ENCODE measurements around the gene HOXB3. TPM values are rescaled to one million over a fixed set of nuclear protein-coding genes. Genes with fewer than 3 reads are reported as not detected.

Gene HOXB3
- total and polyA plus RNA-seq, 10 donors, result 3.6 to 23.1 (median 8.8) TPM

GRCh38 chr17:48636177-48637018, 46.4 kb upstream of the HOXB3 start:
- no peaks in the 10 kb centered on the region for H3K9me3 ChIP-seq
- H3K27me3 ChIP-seq (replicated peaks in 1 of 7), result peaks cover 20 to 100% (median 97%) of the 10 kb centered on the region in 7 donors
- H3K27ac ChIP-seq, result no peak overlapping the region
- peak; percentile 84 for DNase-seq
- no peaks in the 10 kb centered on the region for H3K36me3 ChIP-seq
- H3K4me3 ChIP-seq, result peak overlapping the region in 1 of 8 donors; percentile 13
- H3K4me1 ChIP-seq, result peaks cover 3 to 25% (median 7%) of the 10 kb centered on the region in 6 donors
- WGBS, 5 donors, result 4 to 11% (median 7%) methylated on average over 28 to 39 of the region's 39 CpGs
- TF ChIP-seq POLR2A (IDR thresholded peaks at IDR 0.05) (no peak), POLR2AphosphoS5 (IDR thresholded peaks at IDR 0.05) (peak in 1 of 3 donors; percentile 24), CTCF (IDR thresholded peaks at IDR 0.05 in 8 of 11, conservative IDR thresholded peaks at IDR 0.05 in 3 of 11) (peak in 5 of 11 experiments; percentile 50 to 65 (median 53))
- intact Hi-C loops (cut with DNase I; ENCODE audit: low total_unique reads), result no loop called here

- 46 to 59% (median 55%) methylated on average over 19 to 20 of the region's 20 CpGs for WGBS, 5 donors
- DNase-seq, result no peak
- Histone ChIP-seq H3K4me1 (peaks cover 3 to 23% (median 7%) of the 10 kb centered on the region in 6 donors), H3K27me3 (replicated peaks in 1 of 7) (peaks cover 20 to 100% (median 99%) of the 10 kb centered on the region in 7 donors), H3K27ac (no peak overlapping the region), H3K4me3 (no peak overlapping the region), H3K36me3 (no peaks in the 10 kb centered on the region), H3K9me3 (no peaks in the 10 kb centered on the region)
- TF ChIP-seq CTCF (IDR thresholded peaks at IDR 0.05 in 8 of 11, conservative IDR thresholded peaks at IDR 0.05 in 3 of 11), result no peak
- TF ChIP-seq POLR2AphosphoS5 (IDR thresholded peaks at IDR 0.05), result no peak
- TF ChIP-seq POLR2A (IDR thresholded peaks at IDR 0.05), result no peak
- intact Hi-C loops (cut with DNase I; ENCODE audit: low total_unique reads), result no loop called here
These were observed 44.6 kb upstream of the HOXB3 start for GRCh38 chr17:48634493-48635208.

- Histone ChIP-seq H3K36me3 (no peaks in the 10 kb centered on the region), H3K9me3 (no peaks in the 10 kb centered on the region), H3K27ac (no peak overlapping the region), H3K27me3 (replicated peaks in 1 of 7) (peaks cover 16 to 100% (median 100%) of the 10 kb centered on the region in 7 donors), H3K4me1 (peaks cover 3 to 23% (median 7%) of the 10 kb centered on the region in 6 donors), H3K4me3 (peak overlapping the region in 1 of 8 donors; percentile 39)
- DNase-seq, result no peak
- WGBS, 5 donors, result 43 to 60% (median 50%) methylated on average over 25 to 35 of the region's 35 CpGs
- intact Hi-C loops (cut with DNase I; ENCODE audit: low total_unique reads), result no loop called here
- TF ChIP-seq CTCF (IDR thresholded peaks at IDR 0.05 in 8 of 11, conservative IDR thresholded peaks at IDR 0.05 in 3 of 11), result no peak
These were observed 43.2 kb upstream of the HOXB3 start for GRCh38 chr17:48633266-48633677.

Measured in spleen (tissue), 11 donors.